ENCODE results near the gene HSF5.
A peak's percentile ranks its signal among the peaks of the same experiment; 100 is the strongest.

HSF5 gene

GRCh38 chr17:58517378-58517927 is 29.2 kb upstream of the HSF5 start:
- TF ChIP-seq CTCF (IDR thresholded peaks at IDR 0.05; ENCODE audit: low read length) = no peak
- no peak for TF ChIP-seq EZH2 (optimal IDR thresholded peaks at IDR 0.05; ENCODE audit: low read depth, low read length)
- no peak for TF ChIP-seq EZH2phosphoT487 (IDR thresholded peaks at IDR 0.05; ENCODE audit: low read length)
- H4K20me1 ChIP-seq (ENCODE audit: insufficient read depth, low read length) = no peaks in the 10 kb centered on the region
- no peaks in the 10 kb centered on the region for H3K9me2 ChIP-seq (replicated peaks; ENCODE audit: insufficient read depth, low read length)
- peaks cover 24% of the 10 kb centered on the region for H3K4me1 ChIP-seq (ENCODE audit: low read length)
- H3K79me2 ChIP-seq (ENCODE audit: low read length) = peaks cover 32% of the 10 kb centered on the region
- H3K27me3 ChIP-seq (replicated peaks; ENCODE audit: insufficient read depth, low read length) = no peaks in the 10 kb centered on the region
- H3K4me2 ChIP-seq (ENCODE audit: low read depth, low read length) = peak overlapping the region; percentile 99
- H3K27ac ChIP-seq (ENCODE audit: low read length) = peak overlapping the region; percentile 85
- H3K4me3 ChIP-seq (ENCODE audit: low read length) = peak overlapping the region; percentile 99
- H3F3A ChIP-seq (ENCODE audit: insufficient read depth, low read length) = peaks cover 33% of the 10 kb centered on the region
- no peaks in the 10 kb centered on the region for H3K36me3 ChIP-seq (replicated peaks; ENCODE audit: insufficient read depth, low read length)
- peak overlapping the region; percentile 88 for H3K9ac ChIP-seq (ENCODE audit: low read length)
- DNase-seq = no peak
- H3K9me3 ChIP-seq (replicated peaks; ENCODE audit: insufficient read depth, low read length) = no peaks in the 10 kb centered on the region
- H2AFZ ChIP-seq (ENCODE audit: low read length) = peak overlapping the region; percentile 66

DNA sequence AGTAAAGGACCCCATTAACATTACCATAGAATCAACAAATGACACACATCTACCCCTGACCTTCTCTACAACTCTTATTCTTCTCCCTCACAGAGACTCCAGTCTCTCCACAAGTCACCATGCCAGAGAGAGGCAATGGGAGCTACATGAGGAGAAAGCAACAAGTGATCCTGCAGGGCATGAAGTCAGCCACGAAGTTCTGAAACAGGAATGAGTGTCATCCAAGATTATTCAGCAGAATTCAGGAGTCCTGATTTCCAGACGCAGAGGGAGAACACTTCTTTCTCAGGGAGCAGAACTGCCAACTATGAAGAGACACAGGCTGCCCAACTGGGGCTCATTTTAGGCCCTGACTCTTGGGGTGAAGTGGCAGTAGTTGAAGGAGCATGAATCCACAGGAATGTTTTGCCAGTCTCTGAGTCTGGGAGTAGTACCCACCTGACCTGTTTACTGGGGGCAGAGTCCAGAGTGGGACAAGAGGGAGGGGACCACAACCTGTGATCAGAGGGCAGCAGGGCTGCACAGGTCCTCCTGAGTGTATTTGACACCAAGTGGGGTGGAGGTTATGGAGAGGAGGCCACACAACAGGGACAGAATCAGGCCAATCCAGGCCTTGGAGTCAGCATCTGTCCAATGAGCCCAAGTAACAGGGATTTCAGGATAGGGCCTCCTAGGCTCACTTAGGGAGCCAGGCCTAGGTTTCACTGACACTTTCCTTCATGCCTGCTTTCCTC is 28.6 kb upstream of the HSF5 start:
- Histone ChIP-seq H3K4me2 (ENCODE audit: low read depth, low read length) (peak overlapping the region; percentile 99), H3F3A (ENCODE audit: insufficient read depth, low read length) (peaks cover 33% of the 10 kb centered on the region), H3K36me3 (replicated peaks; ENCODE audit: insufficient read depth, low read length) (no peaks in the 10 kb centered on the region), H2AFZ (ENCODE audit: low read length) (peak overlapping the region; percentile 66; the same call in 1 of the 2 replicates), H3K4me1 (ENCODE audit: low read length) (peaks cover 24% of the 10 kb centered on the region), H3K4me3 (ENCODE audit: low read length) (peak overlapping the region; percentile 99), H3K27ac (ENCODE audit: low read length) (peak overlapping the region; percentile 85; the same call in 1 of the 2 replicates), H3K9me3 (replicated peaks; ENCODE audit: insufficient read depth, low read length) (no peaks in the 10 kb centered on the region), H3K79me2 (ENCODE audit: low read length) (peaks cover 36% of the 10 kb centered on the region), H3K9ac (ENCODE audit: low read length) (peak overlapping the region; percentile 88), H3K9me2 (replicated peaks; ENCODE audit: insufficient read depth, low read length) (no peaks in the 10 kb centered on the region), H3K27me3 (replicated peaks; ENCODE audit: insufficient read depth, low read length) (no peaks in the 10 kb centered on the region), H4K20me1 (ENCODE audit: insufficient read depth, low read length) (no peaks in the 10 kb centered on the region)
- no peak for TF ChIP-seq CTCF (IDR thresholded peaks at IDR 0.05; ENCODE audit: low read length)
- TF ChIP-seq EZH2 (optimal IDR thresholded peaks at IDR 0.05; ENCODE audit: low read depth, low read length) = no peak
- TF ChIP-seq EZH2phosphoT487 (IDR thresholded peaks at IDR 0.05; ENCODE audit: low read length) = no peak
- no peak for DNase-seq

DNA sequence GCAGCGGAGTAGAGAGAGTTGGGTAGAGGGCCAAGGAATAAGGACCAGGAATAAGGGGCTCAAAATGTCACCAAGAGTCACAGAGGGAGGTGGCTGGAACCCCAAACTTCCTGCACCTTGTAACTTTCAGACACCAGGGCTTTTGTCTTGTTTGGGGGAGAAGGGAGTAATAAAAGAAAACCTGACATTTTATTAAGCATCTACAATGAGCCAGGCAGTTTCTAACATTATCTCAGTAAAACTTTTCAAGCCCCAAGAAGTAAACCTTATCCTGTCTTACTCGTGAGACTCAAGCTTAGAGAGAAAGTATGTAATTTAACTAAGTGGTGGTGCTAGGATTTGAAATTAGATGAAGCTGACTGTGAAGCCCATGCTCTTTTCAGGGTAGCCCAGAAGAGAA is 27.1 kb upstream of the HSF5 start:
- Histone ChIP-seq H3K9me3 (replicated peaks; ENCODE audit: insufficient read depth, low read length) (no peaks in the 10 kb centered on the region), H3K9me2 (replicated peaks; ENCODE audit: insufficient read depth, low read length) (no peaks in the 10 kb centered on the region), H3K36me3 (replicated peaks; ENCODE audit: insufficient read depth, low read length) (0 out of 2 replicates have a peak, but pooled peaks cover 4% of the 10 kb centered on the region), H4K20me1 (ENCODE audit: insufficient read depth, low read length) (no peaks in the 10 kb centered on the region), H3K27me3 (replicated peaks; ENCODE audit: insufficient read depth, low read length) (no peaks in the 10 kb centered on the region), H3K9ac (ENCODE audit: low read length) (no peak overlapping the region), H3K27ac (ENCODE audit: low read length) (no peak overlapping the region), H3F3A (ENCODE audit: insufficient read depth, low read length) (peaks cover 33% of the 10 kb centered on the region), H3K4me1 (ENCODE audit: low read length) (peaks cover 24% of the 10 kb centered on the region), H2AFZ (ENCODE audit: low read length) (no peak overlapping the region), H3K79me2 (ENCODE audit: low read length) (peaks cover 43% of the 10 kb centered on the region), H3K4me3 (ENCODE audit: low read length) (no peak overlapping the region), H3K4me2 (ENCODE audit: low read depth, low read length) (no peak overlapping the region)
- no peak for TF ChIP-seq CTCF (IDR thresholded peaks at IDR 0.05; ENCODE audit: low read length)
- DNase-seq = no peak

Data from MM.1S (cell line).